Measurements from ENCODE around the gene PMPCA.
"Not testable (repeated sequence)": the region's sequence is repeated elsewhere in the genome, so short reads cannot be mapped to it uniquely, and the experiment has no call there.

Gene PMPCA

GRCh38 chr9:136394312-136395019 lies 16.0 kb upstream of the PMPCA start:
- no peak for DNase-seq

- no peak for DNase-seq
Observed at GRCh38 chr9:136395020-136395340, 15.5 kb upstream of the PMPCA start.

GRCh38 chr9:136395345-136396218 lies 14.9 kb upstream of the PMPCA start:
- DNase-seq, result no peak

- no peak for DNase-seq
Observed at GRCh38 chr9:136396219-136396515, 14.3 kb upstream of the PMPCA start.

GRCh38 chr9:136397643-136398042 lies 12.8 kb upstream of the PMPCA start:
- no peak for DNase-seq

GRCh38 chr9:136398286-136398685 lies 12.2 kb upstream of the PMPCA start:
- no peak for DNase-seq

GRCh38 chr9:136399176-136400037 lies 11.1 kb upstream of the PMPCA start:
- DNase-seq, result peak; percentile 69

GRCh38 chr9:136400038-136400834 lies 10.2 kb upstream of the PMPCA start, which contains the start of gene SNAPC4:
SNAPC4 (minus strand) TSS chr9:136400170; CDS start chr9:136398428, 1,742 bp downstream.
- DNase-seq, result peak; percentile 92

GRCh38 chr9:136401173-136401922 lies 9.1 kb upstream of the PMPCA start:
- DNase-seq, result no peak

GRCh38 chr9:136402067-136402466 lies 8.4 kb upstream of the PMPCA start:
- DNase-seq, result no peak

- DNase-seq, result peak; percentile 68
Observed at GRCh38 chr9:136403538-136403914, 6.9 kb upstream of the PMPCA start.

GRCh38 chr9:136403915-136404800 lies 6.3 kb upstream of the PMPCA start:
- peak; percentile 54 for DNase-seq

GRCh38 chr9:136404801-136405136 lies 5.7 kb upstream of the PMPCA start:
- no peak for DNase-seq

- DNase-seq, result no peak
Observed at GRCh38 chr9:136405481-136405880, 5.0 kb upstream of the PMPCA start.

GRCh38 chr9:136405904-136406303 lies 4.6 kb upstream of the PMPCA start:
- not testable (repeated sequence) for DNase-seq

GRCh38 chr9:136407061-136407460 lies 3.4 kb upstream of the PMPCA start:
- DNase-seq, result not testable (repeated sequence)

GRCh38 chr9:136407911-136408310 lies 2.5 kb upstream of the PMPCA start:
- no peak for DNase-seq

- DNase-seq, result peak; percentile 51
Observed at GRCh38 chr9:136409557-136410455, 652 bp upstream of the PMPCA start.

- no peak for DNase-seq
Observed at GRCh38 chr9:136411378-136411777, 920 bp downstream of the PMPCA start.

- DNase-seq, result no peak
Observed at GRCh38 chr9:136412962-136413361, 2.5 kb downstream of the PMPCA start.

All from activated CD4-positive, CD25-positive, alpha-beta regulatory T cell treated with anti-CD3 and anti-CD28 coated beads, Interleukin-2, amount 50 U/mL, for 72 hours (primary cell).